GM12801 (cell line): ENCODE data around the gene NFASC.

Experiments used
- TF ChIP-seq, protein P1 (sequence below): IDR thresholded peaks from one replicate; pipeline ENCODE4 v1.5.1; 2011; ENCODE audit warnings: control low read depth; ENCODE audit not compliant: insufficient read length; ENCODE audit errors: extremely low read depth

The NFASC gene

DNA sequence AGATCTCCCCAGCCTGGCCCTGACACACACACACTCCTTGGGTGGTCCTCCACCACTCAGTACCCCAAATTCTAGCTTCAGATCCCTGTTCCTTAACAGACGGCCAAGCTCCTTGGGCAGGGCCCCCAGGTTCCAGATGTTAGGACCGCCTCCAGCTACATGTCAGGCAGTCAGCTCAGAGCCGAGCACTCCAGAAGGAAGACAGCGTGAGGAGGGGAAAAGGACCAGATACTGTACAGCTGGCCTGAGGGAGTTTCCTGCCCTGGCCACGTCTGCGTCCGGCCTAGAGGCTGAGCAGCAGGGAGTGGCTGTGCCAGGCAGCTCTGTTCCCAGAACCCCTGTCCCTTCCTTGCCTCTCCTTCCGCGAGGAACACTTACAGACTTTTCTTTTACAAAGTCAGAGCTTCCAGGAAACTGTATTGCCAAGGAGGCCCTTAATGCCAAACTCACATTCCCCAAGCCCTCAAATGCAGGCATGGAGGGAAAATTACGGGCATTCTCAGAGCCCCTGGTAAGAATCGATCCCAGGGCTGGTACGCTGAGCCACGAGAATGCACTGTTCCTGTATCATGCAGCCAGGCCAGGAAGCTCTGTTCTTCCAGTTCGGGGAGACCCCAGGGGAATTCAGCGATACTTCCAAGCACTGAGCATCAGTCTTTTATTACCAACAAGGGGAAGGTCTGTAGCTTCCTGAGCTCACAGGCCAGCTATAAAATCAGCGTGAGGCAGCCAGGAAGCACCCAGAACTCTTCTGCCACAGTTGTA, 127.1 kb downstream of the NFASC start:
- TF ChIP-seq, protein P1, sequence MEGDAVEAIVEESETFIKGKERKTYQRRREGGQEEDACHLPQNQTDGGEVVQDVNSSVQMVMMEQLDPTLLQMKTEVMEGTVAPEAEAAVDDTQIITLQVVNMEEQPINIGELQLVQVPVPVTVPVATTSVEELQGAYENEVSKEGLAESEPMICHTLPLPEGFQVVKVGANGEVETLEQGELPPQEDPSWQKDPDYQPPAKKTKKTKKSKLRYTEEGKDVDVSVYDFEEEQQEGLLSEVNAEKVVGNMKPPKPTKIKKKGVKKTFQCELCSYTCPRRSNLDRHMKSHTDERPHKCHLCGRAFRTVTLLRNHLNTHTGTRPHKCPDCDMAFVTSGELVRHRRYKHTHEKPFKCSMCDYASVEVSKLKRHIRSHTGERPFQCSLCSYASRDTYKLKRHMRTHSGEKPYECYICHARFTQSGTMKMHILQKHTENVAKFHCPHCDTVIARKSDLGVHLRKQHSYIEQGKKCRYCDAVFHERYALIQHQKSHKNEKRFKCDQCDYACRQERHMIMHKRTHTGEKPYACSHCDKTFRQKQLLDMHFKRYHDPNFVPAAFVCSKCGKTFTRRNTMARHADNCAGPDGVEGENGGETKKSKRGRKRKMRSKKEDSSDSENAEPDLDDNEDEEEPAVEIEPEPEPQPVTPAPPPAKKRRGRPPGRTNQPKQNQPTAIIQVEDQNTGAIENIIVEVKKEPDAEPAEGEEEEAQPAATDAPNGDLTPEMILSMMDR = no peak

- TF ChIP-seq, protein P1 = no peak
Observed at GRCh38 chr1:205001162-205001561, 130.5 kb downstream of the NFASC start.

DNA sequence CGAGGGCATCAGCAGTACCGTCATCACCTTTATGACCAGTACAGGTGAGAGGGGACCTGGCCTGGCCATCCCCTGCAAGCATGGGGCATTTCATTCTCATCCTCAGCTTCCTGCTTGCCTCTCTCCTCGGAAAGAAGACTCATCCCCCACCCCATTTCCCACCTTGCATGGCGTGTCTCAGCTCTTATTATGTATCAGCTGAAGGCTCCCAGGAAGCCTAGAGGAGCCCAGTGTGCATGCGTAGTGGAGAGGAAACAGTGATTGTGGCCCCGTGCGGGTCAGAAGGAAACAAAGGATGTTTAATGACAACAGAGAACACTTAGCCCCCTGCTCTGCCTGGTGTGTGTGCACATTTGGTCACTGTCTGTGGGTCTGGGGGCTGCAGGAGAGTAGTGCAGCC, 132.0 kb downstream of the NFASC start:
- TF ChIP-seq, protein P1 = no peak

DNA sequence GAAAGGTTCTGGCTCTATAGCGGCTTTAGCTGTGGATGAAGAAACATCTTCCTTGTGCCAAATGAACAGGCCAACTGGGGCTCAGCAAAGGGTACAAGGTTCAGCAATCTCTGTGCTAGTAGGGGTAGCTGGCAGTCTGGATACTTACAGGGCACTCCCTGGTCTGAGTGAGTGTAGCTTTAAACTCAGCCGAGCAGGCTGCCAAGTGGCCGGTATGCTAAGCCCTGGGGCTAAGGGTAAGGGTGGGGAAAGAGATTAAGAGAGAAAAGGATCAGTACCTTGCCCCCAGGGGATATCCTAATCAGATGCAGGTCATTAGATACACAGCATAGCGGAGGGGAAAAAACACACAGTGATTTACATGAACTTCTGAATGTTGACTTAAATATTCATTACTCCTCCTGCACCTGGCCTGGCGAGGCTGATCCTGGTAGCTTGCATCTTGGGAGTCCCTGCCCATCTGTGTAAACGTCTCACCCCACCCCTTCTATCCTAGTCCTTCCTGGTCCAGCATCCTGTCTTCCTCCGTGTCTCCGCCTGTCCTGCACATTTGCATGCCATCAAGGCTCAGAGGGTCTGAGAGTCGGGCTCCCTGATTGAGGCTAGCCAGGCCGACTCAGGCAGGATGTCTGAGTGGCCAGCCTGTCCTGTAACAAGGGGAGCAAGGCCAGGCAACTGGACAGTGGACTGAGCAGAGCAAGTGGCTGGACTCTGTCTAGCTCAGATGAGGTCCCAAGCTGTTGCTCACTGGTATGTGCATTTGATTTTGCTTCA, 132.9 kb downstream of the NFASC start:
- TF ChIP-seq, protein P1 = no peak

GRCh38 chr1:205004351-205004750, 133.7 kb downstream of the NFASC start:
- TF ChIP-seq, protein P1 = no peak

GRCh38 chr1:205008896-205009295, 138.2 kb downstream of the NFASC start:
- TF ChIP-seq, protein P1 = no peak

DNA sequence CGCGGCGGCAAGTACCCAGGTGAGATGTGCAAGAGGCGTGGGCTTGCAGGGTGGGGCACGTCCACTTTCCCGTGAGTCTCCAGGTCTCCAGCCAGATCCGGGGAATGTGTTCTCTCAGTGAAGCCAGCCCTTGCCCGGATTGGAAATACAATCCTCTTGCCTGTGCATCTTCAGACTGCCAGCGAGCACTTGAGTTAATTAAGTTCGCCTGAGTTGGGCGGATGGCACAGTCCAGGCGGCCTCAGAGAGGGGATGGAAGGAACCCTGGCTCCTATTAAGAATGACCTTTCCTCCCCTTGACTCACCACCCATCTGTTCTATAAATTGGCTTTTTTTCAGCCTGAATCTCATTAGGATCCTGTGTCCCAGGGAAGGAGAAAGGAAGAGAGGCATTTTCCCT, 139.0 kb downstream of the NFASC start:
- TF ChIP-seq, protein P1 = no peak
